ENCODE results near the gene MARCO.
"Not testable (repeated sequence)": the region's sequence is repeated elsewhere in the genome, so short reads cannot be mapped to it uniquely, and the experiment has no call there.

MARCO gene

GRCh38 chr2:118932949-118933348, 9.0 kb upstream of the MARCO start:
- DNase-seq = no peak

GRCh38 chr2:118936306-118936705, 5.7 kb upstream of the MARCO start:
- no peak for DNase-seq

GRCh38 chr2:118936936-118937335, 5.1 kb upstream of the MARCO start:
- DNase-seq = no peak

- no peak for DNase-seq
These were observed 4.2 kb upstream of the MARCO start for GRCh38 chr2:118937817-118938216.

GRCh38 chr2:118939994-118940393, 2.0 kb upstream of the MARCO start:
- DNase-seq = no peak

- no peak for DNase-seq
These were observed 1.4 kb upstream of the MARCO start for GRCh38 chr2:118940486-118941120.

- DNase-seq = no peak
These were observed 1.3 kb downstream of the MARCO start for GRCh38 chr2:118943286-118943685.

GRCh38 chr2:118945881-118946280, 3.9 kb downstream of the MARCO start:
- no peak for DNase-seq

- DNase-seq = not testable (repeated sequence)
These were observed 6.3 kb downstream of the MARCO start for GRCh38 chr2:118948266-118948665.

GRCh38 chr2:118954297-118955060, 12.5 kb downstream of the MARCO start:
- no peak for DNase-seq

GRCh38 chr2:118965737-118966136, 23.7 kb downstream of the MARCO start:
- DNase-seq = no peak

- DNase-seq = no peak
These were observed 25.3 kb downstream of the MARCO start for GRCh38 chr2:118967124-118967880.

GRCh38 chr2:118968042-118968441, 26.0 kb downstream of the MARCO start:
- no peak for DNase-seq

- peak; percentile 7 for DNase-seq
These were observed 27.2 kb downstream of the MARCO start for GRCh38 chr2:118968961-118969733.

GRCh38 chr2:118969734-118970395, 27.9 kb downstream of the MARCO start:
- peak; percentile 8 for DNase-seq

GRCh38 chr2:118970396-118971135, 28.6 kb downstream of the MARCO start:
- DNase-seq = no peak

GRCh38 chr2:118971245-118972122, 29.5 kb downstream of the MARCO start:
- no peak for DNase-seq

- DNase-seq = no peak
These were observed 31.6 kb downstream of the MARCO start for GRCh38 chr2:118973542-118973951.

- DNase-seq = peak; percentile 43
These were observed 32.4 kb downstream of the MARCO start for GRCh38 chr2:118974103-118974993.

All from fibroblast of skin of back (primary cell).